Large intestine (tissue), 3 donors: Measurements from ENCODE around the gene LRRFIP2. TPM values are rescaled to one million over a fixed set of nuclear protein-coding genes. Genes with fewer than 3 reads are reported as not detected.

Source experiments
- DNase-seq, 2 donors: peaks; one replicate each; pipeline versions ENCODE4 v3.0.0 to v3.0.0-alpha.2; 2013
- H3K27ac ChIP-seq: one replicate; pipeline ENCODE4 v1.5.1; 2013; ENCODE audit warnings: low read length
- H3K27me3 ChIP-seq: 2 replicates; pipeline ENCODE4 v1.6.1; 2013; ENCODE audit warnings: low read length; ENCODE audit not compliant: control insufficient read depth, insufficient read depth
- H3K36me3 ChIP-seq: 2 replicates; pipeline ENCODE4 v1.6.1; 2013; ENCODE audit warnings: low read length; ENCODE audit not compliant: control insufficient read depth, insufficient read depth
- H3K4me1 ChIP-seq: one replicate; pipeline ENCODE4 v1.6.1; 2013; ENCODE audit warnings: low read length; ENCODE audit not compliant: control insufficient read depth, insufficient read depth
- H3K4me3 ChIP-seq: one replicate; pipeline ENCODE4 v1.5.1; 2013; ENCODE audit warnings: low read length
- H3K9me3 ChIP-seq: one replicate; pipeline ENCODE4 v1.6.1; 2013; ENCODE audit warnings: mild to moderate bottlenecking, low read depth, low read length, moderate library complexity; ENCODE audit not compliant: control insufficient read depth
- WGBS: methylation state at CpG from one replicate; pipeline ENCODE4 v1.1.5; 2013; ENCODE audit warnings: low lambda C conversion rate; ENCODE audit not compliant: insufficient coverage; 5-methylcytosine and 5-hydroxymethylcytosine counted together
- polyA plus RNA-seq: library from polyadenylated mRNA; unstranded; fragments of 120-200 nt; gene quantifications from one replicate; pipeline ENCODE4 v1.2.1, GENCODE V29; 2013

LRRFIP2 gene
- polyA plus RNA-seq, 1 donor: 47.1 TPM

DNA sequence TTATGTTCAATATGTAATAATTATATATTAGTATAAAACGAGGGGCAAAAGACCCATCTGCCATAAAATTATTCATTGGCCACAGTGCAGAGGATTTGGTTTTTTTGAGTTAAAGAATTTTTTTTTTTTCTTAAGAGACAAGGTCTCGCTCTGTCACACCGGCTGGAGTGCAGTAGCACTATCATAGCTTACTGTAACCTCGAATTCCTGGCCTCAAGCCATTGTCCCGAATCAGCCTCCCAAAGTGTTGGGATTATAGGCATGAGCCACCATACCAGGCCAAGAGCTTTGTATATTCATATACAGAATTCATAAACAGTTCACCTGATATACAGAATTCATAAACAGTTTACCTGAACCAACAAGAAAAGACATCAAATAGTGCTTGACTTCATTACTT, 20.2 kb upstream of the LRRFIP2 start:
- 100% methylated on average over 1 of the region's 5 CpGs for WGBS
- Histone ChIP-seq H3K9me3 (no peaks in the 10 kb centered on the region), H3K27me3 (no peaks in the 10 kb centered on the region), H3K36me3 (no peaks in the 10 kb centered on the region), H3K4me1 (no peaks in the 10 kb centered on the region), H3K4me3 (no peak overlapping the region), H3K27ac (no peak overlapping the region)
- no peak for DNase-seq

- H3K4me3 ChIP-seq: no peak overlapping the region
- H3K27me3 ChIP-seq: no peaks in the 10 kb centered on the region
- no peak for DNase-seq
- no peaks in the 10 kb centered on the region for H3K36me3 ChIP-seq
- no CpG with 5 or more reads among the region's 1 CpG for WGBS
- no peaks in the 10 kb centered on the region for H3K9me3 ChIP-seq
- no peaks in the 10 kb centered on the region for H3K4me1 ChIP-seq
- no peak overlapping the region for H3K27ac ChIP-seq
Measured at GRCh38 chr3:37190667-37191066, 16.3 kb upstream of the LRRFIP2 start.

DNA sequence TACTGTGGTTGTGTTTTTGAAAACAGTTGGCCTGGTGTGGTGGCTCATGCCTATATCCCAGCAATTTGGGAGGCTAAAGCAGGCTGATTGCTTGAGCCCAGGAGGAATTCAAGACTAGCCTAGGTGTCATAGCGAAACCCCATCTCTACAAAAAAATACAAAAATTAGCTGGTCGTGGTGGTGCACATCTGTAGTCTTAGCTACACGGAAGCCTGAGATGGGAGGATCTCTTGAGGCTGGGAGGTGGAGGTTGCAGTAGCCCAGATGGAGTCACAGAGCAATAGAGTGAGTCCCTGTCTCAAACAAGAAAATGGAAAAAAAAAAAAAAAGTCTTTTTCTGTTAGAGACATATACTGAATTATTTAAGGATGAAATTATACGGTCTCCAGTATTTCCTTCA, 14.7 kb upstream of the LRRFIP2 start:
- Histone ChIP-seq H3K27me3 (no peaks in the 10 kb centered on the region), H3K9me3 (no peaks in the 10 kb centered on the region), H3K27ac (no peak overlapping the region), H3K4me1 (no peaks in the 10 kb centered on the region), H3K36me3 (no peaks in the 10 kb centered on the region), H3K4me3 (no peak overlapping the region)
- no peak for DNase-seq
- 86% methylated on average over 2 of the region's 4 CpGs for WGBS

DNA sequence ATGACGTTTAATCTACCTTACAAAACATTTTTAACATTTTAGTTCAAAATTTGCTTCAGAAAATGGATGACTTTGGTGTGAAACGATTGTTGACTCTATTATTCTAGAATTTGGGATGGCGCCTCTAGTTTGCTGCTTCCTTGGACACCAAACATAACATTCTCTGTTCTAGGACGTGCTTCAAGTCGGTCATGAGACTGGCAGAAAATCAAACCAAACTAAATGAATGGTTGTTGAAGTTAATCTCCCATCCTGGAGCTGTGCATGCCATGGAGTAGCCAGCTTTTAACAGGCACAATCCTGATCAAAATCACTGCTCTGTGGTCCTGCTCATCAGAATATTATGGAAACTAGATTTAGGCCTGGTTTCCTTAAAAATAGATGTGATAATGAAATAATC, 9.6 kb upstream of the LRRFIP2 start:
- DNase-seq: no peak
- 73% methylated on average over 2 of the region's 5 CpGs for WGBS
- no peaks in the 10 kb centered on the region for H3K4me1 ChIP-seq
- H3K36me3 ChIP-seq: no peaks in the 10 kb centered on the region
- no peak overlapping the region for H3K4me3 ChIP-seq
- H3K27me3 ChIP-seq: no peaks in the 10 kb centered on the region
- H3K27ac ChIP-seq: no peak overlapping the region
- H3K9me3 ChIP-seq: no peaks in the 10 kb centered on the region

GRCh38 chr3:37183375-37183831, 9.0 kb upstream of the LRRFIP2 start:
- H3K36me3 ChIP-seq: no peaks in the 10 kb centered on the region
- no CpG with 5 or more reads among the region's 3 CpGs for WGBS
- H3K4me3 ChIP-seq: no peak overlapping the region
- no peaks in the 10 kb centered on the region for H3K4me1 ChIP-seq
- no peak overlapping the region for H3K27ac ChIP-seq
- H3K9me3 ChIP-seq: no peaks in the 10 kb centered on the region
- no peaks in the 10 kb centered on the region for H3K27me3 ChIP-seq
- DNase-seq: no peak

GRCh38 chr3:37182816-37183215, 8.4 kb upstream of the LRRFIP2 start:
- Histone ChIP-seq H3K27ac (no peak overlapping the region), H3K36me3 (no peaks in the 10 kb centered on the region), H3K9me3 (no peaks in the 10 kb centered on the region), H3K27me3 (no peaks in the 10 kb centered on the region), H3K4me3 (no peak overlapping the region), H3K4me1 (no peaks in the 10 kb centered on the region)
- no peak for DNase-seq

DNA sequence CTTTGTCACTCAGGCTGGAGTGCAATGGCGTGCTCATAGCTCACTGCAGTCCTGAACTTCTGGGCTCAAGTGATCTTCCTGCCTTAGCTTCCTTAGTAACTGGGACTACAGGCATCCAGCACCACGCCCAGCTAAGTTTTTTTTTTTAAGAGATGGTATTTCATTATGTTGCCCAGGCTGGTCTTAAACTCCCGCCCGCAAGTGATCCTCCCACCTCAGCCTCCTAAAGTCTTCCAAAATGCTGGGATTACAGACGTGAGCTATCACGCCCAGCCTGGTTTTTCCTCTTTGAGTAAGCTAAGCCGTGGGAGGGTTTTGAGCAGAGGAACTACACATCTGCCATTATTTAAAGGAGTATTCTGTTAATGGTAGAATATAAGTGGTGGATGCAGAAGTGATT, 7.4 kb upstream of the LRRFIP2 start:
- Histone ChIP-seq H3K9me3 (no peaks in the 10 kb centered on the region), H3K4me3 (no peak overlapping the region), H3K27ac (no peak overlapping the region), H3K36me3 (no peaks in the 10 kb centered on the region), H3K4me1 (peaks cover 3% of the 10 kb centered on the region), H3K27me3 (no peaks in the 10 kb centered on the region)
- no peak for DNase-seq
- WGBS: no CpG with 5 or more reads among the region's 7 CpGs

DNA sequence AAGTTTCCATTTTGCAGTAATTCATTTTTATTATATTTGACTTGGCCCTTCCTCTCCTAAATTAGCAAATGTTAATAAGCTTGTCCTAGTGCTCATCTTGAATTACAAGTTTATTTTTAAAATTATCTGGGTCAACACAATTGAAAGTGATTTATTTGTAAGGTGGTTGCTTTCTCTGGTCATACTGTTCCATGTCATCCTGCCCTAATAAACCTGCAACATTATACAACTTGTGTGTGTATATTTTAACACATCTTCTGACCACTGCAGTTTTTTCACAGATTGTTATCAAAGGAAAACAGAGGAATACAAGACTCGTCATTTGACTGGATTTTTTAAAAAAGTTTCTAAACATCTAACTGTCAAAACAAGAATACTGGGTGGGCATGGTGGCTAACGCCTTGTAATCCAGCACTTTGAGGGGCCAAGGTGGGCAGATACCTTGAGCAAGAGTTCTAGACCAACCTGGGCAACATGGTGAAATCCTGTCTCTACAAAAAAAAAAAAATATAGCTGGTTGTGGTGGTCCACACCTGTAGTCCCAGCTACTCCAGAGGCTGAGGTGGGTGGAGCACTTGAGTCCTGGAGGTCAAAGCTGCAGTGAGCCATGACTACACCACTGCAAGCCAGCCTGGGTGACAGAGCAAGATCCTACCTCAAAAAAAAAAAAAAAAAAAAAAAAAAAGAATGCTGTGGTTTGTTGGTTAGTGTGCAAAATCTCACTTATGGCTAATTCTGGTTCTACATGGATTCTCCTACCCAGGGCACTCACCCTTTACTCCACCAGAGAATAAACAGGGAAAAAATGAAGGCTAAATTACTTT, 5.0 kb upstream of the LRRFIP2 start:
- Histone ChIP-seq H3K27ac (no peak overlapping the region), H3K36me3 (no peaks in the 10 kb centered on the region), H3K4me3 (no peak overlapping the region), H3K27me3 (no peaks in the 10 kb centered on the region), H3K4me1 (peaks cover 3% of the 10 kb centered on the region), H3K9me3 (no peaks in the 10 kb centered on the region)
- WGBS: 80% methylated on average over 1 of the region's 2 CpGs
- DNase-seq: no peak

- Histone ChIP-seq H3K27ac (peak overlapping the region; percentile 99), H3K4me3 (no peak overlapping the region), H3K27me3 (no peaks in the 10 kb centered on the region), H3K9me3 (no peaks in the 10 kb centered on the region), H3K4me1 (peaks cover 24% of the 10 kb centered on the region), H3K36me3 (peaks cover 6% of the 10 kb centered on the region)
- WGBS: 53% methylated on average over 3 of the region's 3 CpGs
- no peak for DNase-seq
Measured at GRCh38 chr3:37173806-37174205, 576 bp downstream of the LRRFIP2 start.

- Histone ChIP-seq H3K4me3 (no peak overlapping the region), H3K9me3 (no peaks in the 10 kb centered on the region), H3K36me3 (peaks cover 9% of the 10 kb centered on the region), H3K4me1 (peaks cover 24% of the 10 kb centered on the region), H3K27me3 (no peaks in the 10 kb centered on the region), H3K27ac (peak overlapping the region; percentile 84)
- 83% methylated on average over 1 of the region's 4 CpGs for WGBS
- no peak for DNase-seq
Measured at GRCh38 chr3:37171144-37171543, 3.2 kb downstream of the LRRFIP2 start.

DNA sequence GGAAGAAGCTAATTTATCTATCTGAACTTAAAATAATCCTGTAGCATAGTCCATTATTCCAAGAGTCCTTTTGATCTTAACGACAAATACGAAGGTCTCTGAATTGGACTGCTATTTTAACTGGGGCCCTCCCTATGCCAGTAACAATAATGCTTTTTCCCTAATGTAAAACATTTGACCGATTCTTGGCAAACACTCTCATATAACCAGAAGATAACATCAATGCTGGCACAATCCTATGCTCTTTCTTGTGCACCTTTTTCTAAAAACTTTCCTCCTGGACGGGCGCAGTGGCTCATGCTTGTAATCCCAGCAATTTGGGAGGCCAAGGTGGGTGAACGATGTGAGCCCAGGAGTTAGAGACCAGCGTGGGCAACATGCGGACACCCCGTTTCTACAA, 3.9 kb downstream of the LRRFIP2 start:
- no CpG with 5 or more reads among the region's 9 CpGs for WGBS
- Histone ChIP-seq H3K4me3 (no peak overlapping the region), H3K9me3 (no peaks in the 10 kb centered on the region), H3K36me3 (peaks cover 9% of the 10 kb centered on the region), H3K4me1 (peaks cover 24% of the 10 kb centered on the region), H3K27me3 (no peaks in the 10 kb centered on the region), H3K27ac (peak overlapping the region; percentile 84)
- no peak for DNase-seq
